NK-92 treated with Interleukin-12 subunit alpha and Interleukin-12 subunit beta, amount 100 ng/mL, for 24 hours (cell line): Measurements from ENCODE around the gene AGBL3.

Experiments used
- DNase-seq: peaks from one replicate; lab custom pipeline; 2025; lab: John Stamatoyannopoulos, UW

Gene AGBL3

GRCh38 chr7:135147899-135148721 is 161.8 kb downstream of the AGBL3 start, which contains the start of gene TMEM140:
Gene TMEM140, plus strand, starts transcription at chr7:135148072. Its CDS starts 16,370 bp downstream, at chr7:135164442.
- peak; percentile 30 for DNase-seq

- DNase-seq: no peak
These were observed 163.9 kb downstream of the AGBL3 start for GRCh38 chr7:135150072-135150782.

GRCh38 chr7:135151132-135151531 is 164.8 kb downstream of the AGBL3 start:
- DNase-seq: no peak

GRCh38 chr7:135151533-135151932 is 165.2 kb downstream of the AGBL3 start:
- no peak for DNase-seq

GRCh38 chr7:135152442-135152841 is 166.1 kb downstream of the AGBL3 start:
- no peak for DNase-seq

GRCh38 chr7:135154734-135155133 is 168.4 kb downstream of the AGBL3 start:
- DNase-seq: no peak

- DNase-seq: no peak
These were observed 170.0 kb downstream of the AGBL3 start for GRCh38 chr7:135156290-135156689.

GRCh38 chr7:135158141-135158655 is 171.9 kb downstream of the AGBL3 start:
- no peak for DNase-seq

GRCh38 chr7:135158874-135159273 is 172.6 kb downstream of the AGBL3 start:
- no peak for DNase-seq

- DNase-seq: no peak
These were observed 173.2 kb downstream of the AGBL3 start for GRCh38 chr7:135159359-135160085.

GRCh38 chr7:135160098-135160857 is 174.0 kb downstream of the AGBL3 start:
- DNase-seq: no peak

GRCh38 chr7:135160858-135161653 is 174.7 kb downstream of the AGBL3 start:
- no peak for DNase-seq

GRCh38 chr7:135161669-135162068 is 175.4 kb downstream of the AGBL3 start:
- DNase-seq: no peak

- no peak for DNase-seq
These were observed 176.2 kb downstream of the AGBL3 start for GRCh38 chr7:135162382-135163001.

GRCh38 chr7:135164357-135165061 is 178.2 kb downstream of the AGBL3 start:
- DNase-seq: no peak

- DNase-seq: no peak
These were observed 179.6 kb downstream of the AGBL3 start for GRCh38 chr7:135165862-135166261.

GRCh38 chr7:135166338-135166990 is 180.2 kb downstream of the AGBL3 start:
- DNase-seq: no peak

GRCh38 chr7:135167365-135167917 is 181.1 kb downstream of the AGBL3 start:
- DNase-seq: no peak

GRCh38 chr7:135168001-135168400 is 181.7 kb downstream of the AGBL3 start:
- DNase-seq: no peak
